Effector memory CD4-positive, alpha-beta T cell (primary cell): ENCODE results near the gene MIPEP.
"Not testable (repeated sequence)": the region's sequence is repeated elsewhere in the genome, so short reads cannot be mapped to it uniquely, and the experiment has no call there.

Source experiments
- DNase-seq, 3 donors: peaks; one replicate each; pipeline ENCODE4 v3.0.0-alpha.2; 2020
- H3K27ac ChIP-seq: 2 replicates; pipeline ENCODE4 v1.7.0; 2013; ENCODE audit warnings: mild to moderate bottlenecking, low read length, moderate library complexity; ENCODE audit not compliant: insufficient read depth, poor library complexity, severe bottlenecking
- H3K27me3 ChIP-seq: replicated peaks from 2 replicates; pipeline ENCODE4 v1.7.0; 2013; ENCODE audit warnings: mild to moderate bottlenecking, low read length; ENCODE audit not compliant: insufficient read depth, control insufficient read depth, poor library complexity, severe bottlenecking
- H3K36me3 ChIP-seq: 2 replicates; pipeline ENCODE4 v1.7.0; 2013; ENCODE audit warnings: mild to moderate bottlenecking, low read length, moderate library complexity; ENCODE audit not compliant: control insufficient read depth, insufficient read depth
- H3K4me1 ChIP-seq: 2 replicates; pipeline ENCODE4 v1.7.0; 2013; ENCODE audit warnings: low read length, mild to moderate bottlenecking; ENCODE audit not compliant: control insufficient read depth, insufficient read depth, poor library complexity, severe bottlenecking
- H3K4me3 ChIP-seq: 2 replicates; pipeline ENCODE4 v1.7.0; 2013; ENCODE audit warnings: low read length, low read depth, mild to moderate bottlenecking; ENCODE audit not compliant: insufficient read depth, poor library complexity, severe bottlenecking
- H3K9me3 ChIP-seq: 2 replicates; pipeline ENCODE4 v1.7.0; 2013; ENCODE audit warnings: mild to moderate bottlenecking, low read length, moderate library complexity; ENCODE audit not compliant: control insufficient read depth

Gene MIPEP

DNA sequence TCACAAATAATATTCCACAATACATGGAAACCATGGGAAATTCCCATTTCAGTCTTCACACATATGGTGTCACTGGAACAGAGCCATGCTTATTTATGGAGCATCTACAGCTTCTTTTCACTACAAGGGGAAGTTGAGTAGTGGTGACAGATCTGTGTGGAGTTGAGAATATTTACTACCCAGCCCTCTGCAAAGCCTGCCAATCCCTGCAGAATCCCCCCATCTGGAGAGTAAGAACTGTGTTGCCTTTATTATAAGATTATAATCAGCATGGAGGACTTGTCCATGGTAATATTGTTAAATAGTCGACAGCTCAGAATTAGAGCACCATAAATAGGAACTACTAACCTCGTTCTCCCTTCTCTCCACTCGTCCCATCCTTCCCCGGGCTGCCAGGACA, 4.6 kb upstream of the MIPEP start:
- not testable (repeated sequence) for DNase-seq, H3K27me3 ChIP-seq, H3K4me1 ChIP-seq, H3K9me3 ChIP-seq, H3K4me3 ChIP-seq, H3K36me3 ChIP-seq, H3K27ac ChIP-seq

- no peaks in the 10 kb centered on the region for H3K27me3 ChIP-seq
- peak overlapping the region; percentile 58 for H3K27ac ChIP-seq
- no peaks in the 10 kb centered on the region for H3K4me1 ChIP-seq
- no peak for DNase-seq
- H3K9me3 ChIP-seq, result no peaks in the 10 kb centered on the region
- H3K36me3 ChIP-seq, result peaks cover 1% of the 10 kb centered on the region
- peak overlapping the region; percentile 94 for H3K4me3 ChIP-seq
Observed at GRCh38 chr13:23889615-23890607, 711 bp upstream of the MIPEP start.

- H3K36me3 ChIP-seq, H3K4me1 ChIP-seq, H3K27ac ChIP-seq, H3K27me3 ChIP-seq, DNase-seq, H3K9me3 ChIP-seq, H3K4me3 ChIP-seq: not testable (repeated sequence)
Observed at GRCh38 chr13:23884361-23884760, 4.8 kb downstream of the MIPEP start.

GRCh38 chr13:23883255-23883654, 5.9 kb downstream of the MIPEP start:
- no peak overlapping the region for H3K4me3 ChIP-seq
- no peak overlapping the region for H3K27ac ChIP-seq
- no peaks in the 10 kb centered on the region for H3K4me1 ChIP-seq
- H3K9me3 ChIP-seq, result no peaks in the 10 kb centered on the region
- H3K27me3 ChIP-seq, result no peaks in the 10 kb centered on the region
- DNase-seq, result no peak
- H3K36me3 ChIP-seq, result peaks cover 18% of the 10 kb centered on the region

- H3K4me1 ChIP-seq, DNase-seq, H3K9me3 ChIP-seq, H3K4me3 ChIP-seq, H3K27me3 ChIP-seq, H3K27ac ChIP-seq: not testable (repeated sequence)
- H3K36me3 ChIP-seq, result peaks cover 20% of the 10 kb centered on the region
Observed at GRCh38 chr13:23881402-23881800, 7.8 kb downstream of the MIPEP start.

- not testable (repeated sequence) for H3K27ac ChIP-seq, H3K27me3 ChIP-seq, H3K4me1 ChIP-seq, H3K9me3 ChIP-seq, H3K4me3 ChIP-seq, DNase-seq
- peaks cover 20% of the 10 kb centered on the region for H3K36me3 ChIP-seq
Observed at GRCh38 chr13:23880493-23881401, 8.5 kb downstream of the MIPEP start.

DNA sequence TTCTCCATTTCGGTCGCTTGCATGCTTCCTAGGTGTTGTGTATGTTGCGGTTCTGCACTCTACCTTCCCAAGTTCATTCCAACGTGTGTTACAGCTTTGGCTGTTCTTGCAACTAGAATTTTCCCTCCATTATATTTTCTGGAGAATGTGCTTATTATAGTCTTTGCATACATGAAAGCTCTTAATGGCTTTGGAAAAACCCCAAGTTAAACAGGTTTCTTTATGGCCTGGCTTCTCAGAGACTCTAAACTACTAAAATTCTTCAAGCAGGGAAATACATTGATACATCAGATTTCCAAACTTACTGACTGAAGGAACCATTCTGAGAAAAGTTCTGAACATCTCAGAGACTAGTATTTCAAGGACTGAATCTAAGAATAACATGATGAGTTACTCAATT, 11.9 kb downstream of the MIPEP start:
- Histone ChIP-seq H3K4me1 (no peaks in the 10 kb centered on the region), H3K9me3 (no peaks in the 10 kb centered on the region), H3K27ac (no peak overlapping the region), H3K4me3 (no peak overlapping the region), H3K36me3 (peaks cover 11% of the 10 kb centered on the region), H3K27me3 (no peaks in the 10 kb centered on the region)
- no peak for DNase-seq

- Histone ChIP-seq H3K27ac (no peak overlapping the region), H3K27me3 (no peaks in the 10 kb centered on the region), H3K4me1 (no peaks in the 10 kb centered on the region), H3K9me3 (no peaks in the 10 kb centered on the region), H3K36me3 (peaks cover 11% of the 10 kb centered on the region), H3K4me3 (no peak overlapping the region)
- no peak for DNase-seq
Observed at GRCh38 chr13:23876265-23876664, 12.9 kb downstream of the MIPEP start.

DNA sequence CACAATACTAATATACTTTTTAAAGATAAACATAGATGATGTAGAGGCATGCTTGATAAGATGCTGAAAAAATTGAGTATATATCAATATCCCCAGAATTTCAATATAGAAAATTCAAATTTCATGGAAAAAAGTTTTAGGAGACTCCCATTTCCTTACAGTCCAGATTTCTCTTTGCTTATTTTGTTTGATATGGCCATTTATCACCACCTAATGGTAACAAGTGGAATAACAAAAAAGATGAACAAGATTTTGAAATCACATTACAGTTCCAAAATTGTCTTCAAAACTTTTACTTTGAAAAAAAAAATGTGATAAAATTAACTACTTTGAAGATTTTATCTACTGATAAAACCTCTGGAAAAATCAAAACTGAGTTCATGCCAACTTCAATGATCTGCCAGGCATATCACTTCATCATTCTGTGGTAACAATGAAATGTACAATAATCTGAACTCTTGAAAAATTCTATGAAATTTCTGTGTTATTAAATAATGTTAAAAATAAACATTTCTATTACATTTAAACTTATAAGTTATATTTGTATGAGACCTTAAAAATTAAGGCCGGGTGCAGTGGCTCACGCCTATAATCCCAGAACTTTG, 17.5 kb downstream of the MIPEP start:
- Histone ChIP-seq H3K4me3 (no peak overlapping the region), H3K36me3 (no peaks in the 10 kb centered on the region), H3K9me3 (no peaks in the 10 kb centered on the region), H3K4me1 (no peaks in the 10 kb centered on the region), H3K27me3 (no peaks in the 10 kb centered on the region), H3K27ac (no peak overlapping the region)
- DNase-seq, result no peak
